HEK293T (cell line): ENCODE results near the gene CSTPP1.
"Not testable (repeated sequence)": the region's sequence is repeated elsewhere in the genome, so short reads cannot be mapped to it uniquely, and the experiment has no call there.

Experiments
- CTCF ChIA-PET: fragments of 350-600 bp; formaldehyde crosslinking; extraction: SDS; loops from one replicate; lab custom pipeline; 2021; ENCODE audit warnings: antibody characterized with exemption, inconsistent platforms; lab: Yijun Ruan, JAX
- POLR2A ChIA-PET: fragments of 350-600 bp; formaldehyde crosslinking; extraction: SDS; loops from one replicate; lab custom pipeline; 2020; ENCODE audit warnings: antibody characterized with exemption, inconsistent platforms; lab: Yijun Ruan, JAX
- DNase-seq: peaks from one replicate; pipeline ENCODE4 v3.0.0; 2012; ENCODE audit warnings: mixed read lengths; ENCODE audit errors: extremely low spot score
- ARNT ChIP-seq: fragments of 450-650 bp; IDR thresholded peaks from 2 replicates; pipeline ENCODE4 v1.6.1; 2017; ENCODE audit warnings: mild to moderate bottlenecking
- BHLHE40 ChIP-seq: fragments of 450-650 bp; IDR thresholded peaks from 2 replicates; pipeline ENCODE4 v1.6.1; 2016; ENCODE audit warnings: mild to moderate bottlenecking, moderate library complexity, borderline replicate concordance
- CTBP1 ChIP-seq: fragments of 450-650 bp; IDR thresholded peaks from 2 replicates; pipeline ENCODE4 v1.6.1; 2016; ENCODE audit warnings: borderline replicate concordance
- ELF4 ChIP-seq: fragments of 450-650 bp; IDR thresholded peaks from 2 replicates; pipeline ENCODE4 v1.6.1; 2017; ENCODE audit warnings: antibody characterized with exemption
- FOXA1 ChIP-seq: fragments of 450-650 bp; IDR thresholded peaks from 2 replicates; pipeline ENCODE4 v1.6.1; 2016; ENCODE audit warnings: mild to moderate bottlenecking
- FOXK2 ChIP-seq: fragments of 450-650 bp; IDR thresholded peaks from 2 replicates; pipeline ENCODE4 v1.6.1; 2016; ENCODE audit warnings: mild to moderate bottlenecking
- FOXM1 ChIP-seq: fragments of 450-650 bp; IDR thresholded peaks from 2 replicates; pipeline ENCODE4 v1.6.1; 2017; ENCODE audit warnings: mild to moderate bottlenecking, borderline replicate concordance
- HDGF ChIP-seq: fragments of 450-650 bp; IDR thresholded peaks from 2 replicates; pipeline ENCODE4 v1.6.1; 2017; ENCODE audit warnings: antibody characterized with exemption, borderline replicate concordance
- L3MBTL2 ChIP-seq: fragments of 450-650 bp; conservative IDR thresholded peaks from 2 replicates; pipeline ENCODE4 v1.6.1; 2016; ENCODE audit warnings: mild to moderate bottlenecking
- LEF1 ChIP-seq: fragments of 450-650 bp; IDR thresholded peaks from 2 replicates; pipeline ENCODE4 v1.6.1; 2017; ENCODE audit warnings: mild to moderate bottlenecking, borderline replicate concordance
- NFRKB ChIP-seq: fragments of 450-650 bp; IDR thresholded peaks from 2 replicates; pipeline ENCODE4 v1.6.1; 2016; ENCODE audit warnings: mild to moderate bottlenecking, moderate library complexity
- PKNOX1 ChIP-seq: fragments of 450-650 bp; IDR thresholded peaks from 2 replicates; pipeline ENCODE4 v1.6.1; 2016
- SP1 ChIP-seq: fragments of 450-650 bp; IDR thresholded peaks from 2 replicates; pipeline ENCODE4 v1.6.1; 2017
- SUZ12 ChIP-seq: fragments of 450-650 bp; IDR thresholded peaks from 2 replicates; pipeline ENCODE4 v1.6.1; 2016; ENCODE audit warnings: mild to moderate bottlenecking
- TARDBP ChIP-seq: fragments of 450-650 bp; IDR thresholded peaks from 2 replicates; pipeline ENCODE4 v1.6.1; 2016
- ZNF384 ChIP-seq: fragments of 450-650 bp; IDR thresholded peaks from 2 replicates; pipeline ENCODE4 v1.6.1; 2016

CSTPP1 gene

GRCh38 chr11:47071791-47072261 lies 135.3 kb downstream of the CSTPP1 start:
- ChIA-PET CTCF (no interaction called here), POLR2A (no interaction called here)
- DNase-seq: no peak
- TF ChIP-seq L3MBTL2: no peak
- TF ChIP-seq ZNF384: no peak
- TF ChIP-seq NFRKB: no peak
- TF ChIP-seq SP1: no peak
- TF ChIP-seq FOXK2: no peak
- TF ChIP-seq PKNOX1: no peak
- TF ChIP-seq ARNT: no peak
- TF ChIP-seq FOXM1: no peak
- TF ChIP-seq CTBP1: no peak
- no peak for TF ChIP-seq FOXA1
- TF ChIP-seq HDGF: no peak
- no peak for TF ChIP-seq ELF4
- no peak for TF ChIP-seq SUZ12
- TF ChIP-seq LEF1: no peak
- no peak for TF ChIP-seq TARDBP
- TF ChIP-seq BHLHE40: no peak

GRCh38 chr11:47078751-47079521 lies 142.4 kb downstream of the CSTPP1 start:
- TF ChIP-seq FOXA1 (no peak), L3MBTL2 (no peak), SUZ12 (no peak), HDGF (no peak), ELF4 (no peak), BHLHE40 (no peak), CTBP1 (no peak), PKNOX1 (no peak), FOXM1 (no peak), FOXK2 (no peak), ARNT (no peak), NFRKB (no peak), SP1 (no peak), LEF1 (no peak), ZNF384 (no peak)
- no peak for DNase-seq
- POLR2A ChIA-PET: no interaction called here
- CTCF ChIA-PET: no interaction called here

GRCh38 chr11:47080775-47081174 lies 144.2 kb downstream of the CSTPP1 start:
- POLR2A ChIA-PET, CTCF ChIA-PET: not testable (repeated sequence)

GRCh38 chr11:47083913-47084312 lies 147.4 kb downstream of the CSTPP1 start:
- DNase-seq: no peak

More at GRCh38 chr11:47080775-47081174, 144.2 kb downstream of the CSTPP1 start:
- DNase-seq: not testable (repeated sequence)

GRCh38 chr11:47087801-47088200 lies 151.2 kb downstream of the CSTPP1 start:
- no peak for TF ChIP-seq CTBP1
- TF ChIP-seq ARNT: no peak
- no peak for TF ChIP-seq FOXK2
- no peak for TF ChIP-seq FOXM1
- no peak for TF ChIP-seq L3MBTL2
- TF ChIP-seq NFRKB: no peak
- TF ChIP-seq ZNF384: no peak
- no peak for TF ChIP-seq HDGF
- TF ChIP-seq ELF4: no peak
- TF ChIP-seq LEF1: no peak
- no peak for TF ChIP-seq FOXA1
- TF ChIP-seq TARDBP: no peak
- TF ChIP-seq SP1: no peak
- DNase-seq: no peak
- CTCF ChIA-PET: no interaction called here
- POLR2A ChIA-PET: no interaction called here

More at GRCh38 chr11:47083913-47084312, 147.4 kb downstream of the CSTPP1 start:
- ChIA-PET POLR2A (no interaction called here), CTCF (no interaction called here)
- no peak for TF ChIP-seq FOXA1
- no peak for TF ChIP-seq ARNT
- no peak for TF ChIP-seq TARDBP
- TF ChIP-seq SUZ12: no peak
- TF ChIP-seq L3MBTL2: no peak
- no peak for TF ChIP-seq BHLHE40
- TF ChIP-seq HDGF: no peak
- TF ChIP-seq SP1: no peak
- TF ChIP-seq ELF4: no peak

GRCh38 chr11:47093541-47093940 lies 157.0 kb downstream of the CSTPP1 start:
- ChIA-PET CTCF (interaction anchor here (0.6 to 1.8 kb wide), 2 partner anchors 59 to 300 kb away, joined by 3 to 4 read pairs; no protein-coding TSS in a partner anchor), POLR2A (no interaction called here)
- TF ChIP-seq TARDBP: no peak
- TF ChIP-seq HDGF: no peak
- TF ChIP-seq FOXK2: no peak
- no peak for TF ChIP-seq BHLHE40
- TF ChIP-seq ZNF384: no peak
- TF ChIP-seq FOXM1: no peak
- no peak for TF ChIP-seq CTBP1
- no peak for DNase-seq

GRCh38 chr11:47096871-47097270 lies 160.3 kb downstream of the CSTPP1 start:
- DNase-seq, CTCF ChIA-PET, POLR2A ChIA-PET: not testable (repeated sequence)

- POLR2A ChIA-PET, DNase-seq: not testable (repeated sequence)
- CTCF ChIA-PET: interaction anchor here (0.6 kb wide), 1 partner anchor 242 kb away, joined by 3 read pairs; no protein-coding TSS in a partner anchor
Observed at GRCh38 chr11:47098223-47098622, 161.7 kb downstream of the CSTPP1 start.
